ENCODE results near the gene SORBS1. TPM values are rescaled to one million over a fixed set of nuclear protein-coding genes. Genes with fewer than 3 reads are reported as not detected.

SORBS1 gene
- total RNA-seq, 1 donor from 2014 or later: 5.1 TPM

DNA sequence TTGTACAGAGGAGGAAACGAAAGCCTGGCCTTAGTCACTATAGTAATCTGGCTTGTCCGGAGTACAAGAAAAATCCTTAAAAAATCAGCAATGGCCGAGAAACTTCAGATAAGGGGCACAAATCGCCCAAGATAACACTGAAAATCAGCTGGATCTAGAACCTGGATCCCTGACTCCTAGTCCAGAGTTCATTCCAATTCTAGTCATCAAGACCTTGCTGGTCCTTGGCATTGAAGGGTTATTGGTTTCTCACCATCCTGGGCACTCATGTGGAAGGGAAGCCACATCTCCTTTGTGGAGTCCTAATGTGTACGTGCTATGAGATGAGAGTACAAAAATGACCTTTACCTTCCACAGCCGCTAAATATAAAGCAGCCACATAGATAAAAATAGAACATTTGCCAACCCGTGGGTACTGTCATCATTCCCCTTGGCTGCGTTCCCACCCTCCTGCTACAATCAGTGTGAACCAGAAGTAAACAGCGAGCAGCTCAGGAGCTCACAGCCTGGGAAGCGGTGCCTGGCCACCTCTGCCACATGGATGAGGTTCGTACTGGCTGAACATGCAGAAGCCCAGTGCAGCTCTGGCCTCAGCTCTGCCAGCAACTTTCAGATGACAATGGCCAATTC is 154.4 kb downstream of the SORBS1 start:
- no peak overlapping the region for H3K27ac ChIP-seq (ENCODE audit: low read depth, low read length)
- no peaks in the 10 kb centered on the region for H4K20me1 ChIP-seq (ENCODE audit: insufficient read depth, low read length)
- H3K9me3 ChIP-seq (ENCODE audit: insufficient read depth, low read depth, low read length): no peaks in the 10 kb centered on the region
- no peak overlapping the region for H3K9ac ChIP-seq (ENCODE audit: low read length)
- peaks cover 5% of the 10 kb centered on the region for H3K27me3 Mint-ChIP-seq (ENCODE audit: low read depth, unreplicated experiment)
- peaks cover 10% of the 10 kb centered on the region for H3K4me1 Mint-ChIP-seq (ENCODE audit: low read depth, unreplicated experiment)
- H3K4me2 ChIP-seq (ENCODE audit: low read length): no peak overlapping the region
- H3K79me2 ChIP-seq (ENCODE audit: insufficient read depth, low read length): no peaks in the 10 kb centered on the region
- H3K9me3 Mint-ChIP-seq (ENCODE audit: unreplicated experiment): no peaks in the 10 kb centered on the region
- no peak overlapping the region for H3K4me3 ChIP-seq (ENCODE audit: insufficient read depth, low read depth, low read length)
- no peak overlapping the region for H2AFZ ChIP-seq (ENCODE audit: low read depth, low read length)
- no peaks in the 10 kb centered on the region for H3K36me3 ChIP-seq (ENCODE audit: insufficient read depth, low read length)
- no peak overlapping the region for H3K4me3 Mint-ChIP-seq (ENCODE audit: unreplicated experiment)
- H3K27ac Mint-ChIP-seq (ENCODE audit: unreplicated experiment): no peak overlapping the region
- FAIRE-seq: no peak
- H3K36me3 Mint-ChIP-seq (ENCODE audit: low read depth, unreplicated experiment): peaks cover 6% of the 10 kb centered on the region
- H3K27me3 ChIP-seq (ENCODE audit: insufficient read depth, low read length): no peaks in the 10 kb centered on the region
- H3K4me1 ChIP-seq (ENCODE audit: insufficient read depth, low read length): no peaks in the 10 kb centered on the region
- no peak for DNase-seq (ENCODE audit: low read depth)
- no peak for TF ChIP-seq EZH2 (IDR thresholded peaks at IDR 0.05; ENCODE audit: insufficient read depth, low read length)

DNA sequence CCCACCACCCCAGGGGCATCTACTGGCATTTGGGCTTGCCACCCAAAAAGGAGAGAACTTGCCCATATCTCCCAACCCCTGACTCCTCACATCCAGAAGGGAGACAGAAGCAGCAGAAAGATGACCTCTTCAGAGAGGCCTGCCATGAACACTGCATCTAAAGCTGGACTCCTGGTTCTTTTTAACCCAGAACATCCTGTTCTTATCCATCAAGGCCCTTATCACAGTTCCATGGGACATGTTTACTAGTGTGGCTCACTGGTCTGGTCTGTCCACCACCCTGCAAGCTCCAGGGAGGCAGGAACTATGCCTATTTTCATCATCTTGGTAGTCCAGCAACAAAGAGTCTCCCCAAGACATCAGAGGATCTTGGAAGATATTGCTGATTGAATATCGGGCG is 155.5 kb downstream of the SORBS1 start:
- Mint-ChIP-seq H3K9me3 (ENCODE audit: unreplicated experiment) (no peaks in the 10 kb centered on the region), H3K27ac (ENCODE audit: unreplicated experiment) (no peak overlapping the region), H3K27me3 (ENCODE audit: low read depth, unreplicated experiment) (peaks cover 5% of the 10 kb centered on the region), H3K36me3 (ENCODE audit: low read depth, unreplicated experiment) (peaks cover 6% of the 10 kb centered on the region), H3K4me1 (ENCODE audit: low read depth, unreplicated experiment) (peaks cover 10% of the 10 kb centered on the region), H3K4me3 (ENCODE audit: unreplicated experiment) (no peak overlapping the region)
- Histone ChIP-seq H3K27me3 (ENCODE audit: insufficient read depth, low read length) (no peaks in the 10 kb centered on the region), H3K9me3 (ENCODE audit: insufficient read depth, low read depth, low read length) (no peaks in the 10 kb centered on the region), H3K27ac (ENCODE audit: low read depth, low read length) (no peak overlapping the region), H3K4me1 (ENCODE audit: insufficient read depth, low read length) (no peaks in the 10 kb centered on the region), H3K4me3 (ENCODE audit: insufficient read depth, low read depth, low read length) (no peak overlapping the region), H3K79me2 (ENCODE audit: insufficient read depth, low read length) (no peaks in the 10 kb centered on the region), H4K20me1 (ENCODE audit: insufficient read depth, low read length) (no peaks in the 10 kb centered on the region), H3K4me2 (ENCODE audit: low read length) (no peak overlapping the region), H2AFZ (ENCODE audit: low read depth, low read length) (no peak overlapping the region), H3K36me3 (ENCODE audit: insufficient read depth, low read length) (no peaks in the 10 kb centered on the region), H3K9ac (ENCODE audit: low read length) (no peak overlapping the region)
- no peak for TF ChIP-seq EZH2 (IDR thresholded peaks at IDR 0.05; ENCODE audit: insufficient read depth, low read length)
- TF ChIP-seq, protein P1, sequence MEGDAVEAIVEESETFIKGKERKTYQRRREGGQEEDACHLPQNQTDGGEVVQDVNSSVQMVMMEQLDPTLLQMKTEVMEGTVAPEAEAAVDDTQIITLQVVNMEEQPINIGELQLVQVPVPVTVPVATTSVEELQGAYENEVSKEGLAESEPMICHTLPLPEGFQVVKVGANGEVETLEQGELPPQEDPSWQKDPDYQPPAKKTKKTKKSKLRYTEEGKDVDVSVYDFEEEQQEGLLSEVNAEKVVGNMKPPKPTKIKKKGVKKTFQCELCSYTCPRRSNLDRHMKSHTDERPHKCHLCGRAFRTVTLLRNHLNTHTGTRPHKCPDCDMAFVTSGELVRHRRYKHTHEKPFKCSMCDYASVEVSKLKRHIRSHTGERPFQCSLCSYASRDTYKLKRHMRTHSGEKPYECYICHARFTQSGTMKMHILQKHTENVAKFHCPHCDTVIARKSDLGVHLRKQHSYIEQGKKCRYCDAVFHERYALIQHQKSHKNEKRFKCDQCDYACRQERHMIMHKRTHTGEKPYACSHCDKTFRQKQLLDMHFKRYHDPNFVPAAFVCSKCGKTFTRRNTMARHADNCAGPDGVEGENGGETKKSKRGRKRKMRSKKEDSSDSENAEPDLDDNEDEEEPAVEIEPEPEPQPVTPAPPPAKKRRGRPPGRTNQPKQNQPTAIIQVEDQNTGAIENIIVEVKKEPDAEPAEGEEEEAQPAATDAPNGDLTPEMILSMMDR (IDR thresholded peaks at IDR 0.05; ENCODE audit: insufficient read depth, low read depth, low read length): no peak
- FAIRE-seq (no peak), DNase-seq (ENCODE audit: low read depth) (no peak)

DNA sequence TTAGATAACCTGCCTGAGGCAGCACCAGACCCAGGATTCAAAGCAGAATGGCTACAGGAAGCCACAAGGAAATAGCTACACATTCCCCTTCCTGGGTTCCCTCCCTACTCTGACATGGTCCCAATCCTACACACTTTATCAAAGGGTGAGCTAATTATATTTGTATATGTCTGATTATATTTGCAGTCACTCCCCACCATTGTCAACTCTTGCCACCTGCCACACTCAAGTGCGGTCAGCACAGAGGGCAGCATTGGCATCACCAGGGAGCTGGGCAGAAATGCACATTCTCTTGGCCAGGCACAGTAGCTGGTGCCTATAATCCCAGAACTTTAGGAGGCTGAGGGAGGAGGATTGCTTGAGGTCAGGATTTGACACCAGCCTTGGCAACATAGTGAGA is 156.3 kb downstream of the SORBS1 start:
- Histone ChIP-seq H3K79me2 (ENCODE audit: insufficient read depth, low read length) (no peaks in the 10 kb centered on the region), H3K9ac (ENCODE audit: low read length) (no peak overlapping the region), H3K27ac (ENCODE audit: low read depth, low read length) (no peak overlapping the region), H2AFZ (ENCODE audit: low read depth, low read length) (no peak overlapping the region), H4K20me1 (ENCODE audit: insufficient read depth, low read length) (no peaks in the 10 kb centered on the region), H3K4me1 (ENCODE audit: insufficient read depth, low read length) (no peaks in the 10 kb centered on the region), H3K4me2 (ENCODE audit: low read length) (no peak overlapping the region), H3K27me3 (ENCODE audit: insufficient read depth, low read length) (no peaks in the 10 kb centered on the region), H3K36me3 (ENCODE audit: insufficient read depth, low read length) (no peaks in the 10 kb centered on the region), H3K9me3 (ENCODE audit: insufficient read depth, low read depth, low read length) (no peaks in the 10 kb centered on the region), H3K4me3 (ENCODE audit: insufficient read depth, low read depth, low read length) (no peak overlapping the region)
- Mint-ChIP-seq H3K27ac (ENCODE audit: unreplicated experiment) (no peak overlapping the region), H3K27me3 (ENCODE audit: low read depth, unreplicated experiment) (peaks cover 5% of the 10 kb centered on the region), H3K36me3 (ENCODE audit: low read depth, unreplicated experiment) (peaks cover 6% of the 10 kb centered on the region), H3K4me3 (ENCODE audit: unreplicated experiment) (no peak overlapping the region), H3K9me3 (ENCODE audit: unreplicated experiment) (no peaks in the 10 kb centered on the region), H3K4me1 (ENCODE audit: low read depth, unreplicated experiment) (peaks cover 10% of the 10 kb centered on the region)
- no peak for TF ChIP-seq EZH2 (IDR thresholded peaks at IDR 0.05; ENCODE audit: insufficient read depth, low read length)
- TF ChIP-seq, protein P1 (IDR thresholded peaks at IDR 0.05; ENCODE audit: insufficient read depth, low read depth, low read length): no peak
- FAIRE-seq: no peak
- no peak for DNase-seq (ENCODE audit: low read depth)

Data from astrocyte (in vitro differentiated cells and primary cell).